ENCODE measurements around the gene IL10RB. TPM values are rescaled to one million over a fixed set of nuclear protein-coding genes. Genes with fewer than 3 reads are reported as not detected.

Gene IL10RB
- total RNA-seq: 29.6 and 31.1 TPM in 2 replicates

GRCh38 chr21:33266050-33266788, at the start of gene IL10RB:
Gene IL10RB (plus strand): TSS chr21:33266367. CDS start chr21:33266466, 99 bp downstream.

GRCh38 chr21:33229784-33230544, 36.2 kb upstream of the IL10RB start, which contains the start of gene IFNAR2:
Gene IFNAR2 (plus strand): TSS chr21:33229938. CDS start chr21:33241923, 11,985 bp downstream.

GRCh38 chr21:33324291-33325221, 58.4 kb downstream of the IL10RB start, which contains the start of gene IFNAR1:
Gene IFNAR1 (plus strand): TSS chr21:33324970. CDS start chr21:33325056, 86 bp downstream.

Other genes with a start within 250 kb of the IL10RB start
- not detected in 2 replicates for gene OLIG2, start 240.4 kb upstream of the IL10RB start, total RNA-seq
- not detected in 2 replicates for gene OLIG1, start 196.2 kb upstream of the IL10RB start, total RNA-seq
- 3.4 and 4.7 TPM in 2 replicates for gene IFNAR2, start 36.4 kb upstream of the IL10RB start, total RNA-seq
- 10.1 and 11.1 TPM in 2 replicates for gene IFNAR1, start 58.6 kb downstream of the IL10RB start, total RNA-seq
- 72.7 and 117 TPM in 2 replicates for gene IFNGR2, start 137.0 kb downstream of the IL10RB start, total RNA-seq
- gene TMEM50B, start 213.6 kb downstream of the IL10RB start, total RNA-seq: 16.1 and 20.7 TPM in 2 replicates
- 0.85 and 1.4 TPM in 2 replicates for gene DNAJC28, start 225.3 kb downstream of the IL10RB start, total RNA-seq